BE2C (cell line): ENCODE results near the gene OSBPL2.

ENCODE experiments used
- DNase-seq: peaks from one replicate; pipeline ENCODE4 v3.0.0-alpha.2; 2020
- H3K27me3 ChIP-seq: fragments of 250-450 bp; sonication (Bioruptor Pico); 2 replicates; pipeline ENCODE4 v1.5.1; 2020; ENCODE audit warnings: mild to moderate bottlenecking
- H3K36me3 ChIP-seq: fragments of 250-450 bp; sonication (Bioruptor Pico); 2 replicates; pipeline ENCODE4 v1.5.1; 2020; ENCODE audit warnings: mild to moderate bottlenecking
- H3K4me1 ChIP-seq: fragments of 250-450 bp; sonication (Bioruptor Pico); 2 replicates; pipeline ENCODE4 v1.5.1; 2020
- H3K4me3 ChIP-seq: 2 replicates; pipeline ENCODE4 v1.5.1; 2011; ENCODE audit warnings: low read depth, low read length
- H3K9me3 ChIP-seq: fragments of 250-450 bp; sonication (Bioruptor Pico); 2 replicates; pipeline ENCODE4 v1.5.1; 2020
- TF ChIP-seq, protein P1 (sequence below): IDR thresholded peaks from 2 replicates; pipeline ENCODE4 v1.5.1; 2012; ENCODE audit warnings: mild to moderate bottlenecking, low read depth, low read length

The OSBPL2 gene

DNA sequence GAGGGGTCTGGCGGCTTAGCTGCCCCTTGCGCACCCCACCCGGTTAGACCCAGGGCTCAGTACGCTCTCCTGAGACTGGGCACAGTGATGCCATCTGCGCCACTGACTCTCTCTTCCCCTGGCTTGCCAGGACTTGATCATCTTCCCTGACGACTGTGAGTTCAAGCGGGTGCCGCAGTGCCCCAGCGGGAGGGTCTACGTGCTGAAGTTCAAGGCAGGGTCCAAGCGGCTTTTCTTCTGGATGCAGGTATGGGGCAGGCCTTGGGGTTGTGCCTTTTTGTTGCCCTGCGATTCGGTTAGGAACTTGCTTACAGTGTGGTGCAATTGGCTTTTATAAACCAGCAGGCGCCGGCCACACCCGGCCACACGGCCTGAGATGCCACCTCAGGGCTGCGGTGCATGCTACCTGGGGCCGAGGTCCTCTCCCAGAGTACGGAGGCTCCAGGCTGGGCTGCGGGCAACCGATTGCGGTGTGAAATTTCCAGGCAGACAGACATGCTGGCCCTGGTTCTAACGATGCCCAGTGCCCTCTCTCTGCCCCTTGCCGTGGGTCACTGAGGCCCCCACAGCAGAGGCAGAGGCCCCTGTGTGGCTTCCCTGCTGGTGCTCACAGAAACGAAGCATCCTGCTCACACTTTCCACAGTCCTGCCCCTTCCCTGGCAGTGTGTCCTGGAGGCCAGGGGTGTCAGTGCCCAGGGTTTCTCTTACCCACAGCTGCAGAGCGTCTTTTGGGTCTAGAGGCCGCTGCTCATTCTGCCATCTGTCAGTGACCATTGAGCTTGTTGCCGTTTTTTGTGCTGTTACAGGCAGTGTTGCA lies 66.2 kb downstream of the OSBPL2 start:
- H3K4me1 ChIP-seq: no peaks in the 10 kb centered on the region
- peaks cover 58% of the 10 kb centered on the region for H3K36me3 ChIP-seq

DNA sequence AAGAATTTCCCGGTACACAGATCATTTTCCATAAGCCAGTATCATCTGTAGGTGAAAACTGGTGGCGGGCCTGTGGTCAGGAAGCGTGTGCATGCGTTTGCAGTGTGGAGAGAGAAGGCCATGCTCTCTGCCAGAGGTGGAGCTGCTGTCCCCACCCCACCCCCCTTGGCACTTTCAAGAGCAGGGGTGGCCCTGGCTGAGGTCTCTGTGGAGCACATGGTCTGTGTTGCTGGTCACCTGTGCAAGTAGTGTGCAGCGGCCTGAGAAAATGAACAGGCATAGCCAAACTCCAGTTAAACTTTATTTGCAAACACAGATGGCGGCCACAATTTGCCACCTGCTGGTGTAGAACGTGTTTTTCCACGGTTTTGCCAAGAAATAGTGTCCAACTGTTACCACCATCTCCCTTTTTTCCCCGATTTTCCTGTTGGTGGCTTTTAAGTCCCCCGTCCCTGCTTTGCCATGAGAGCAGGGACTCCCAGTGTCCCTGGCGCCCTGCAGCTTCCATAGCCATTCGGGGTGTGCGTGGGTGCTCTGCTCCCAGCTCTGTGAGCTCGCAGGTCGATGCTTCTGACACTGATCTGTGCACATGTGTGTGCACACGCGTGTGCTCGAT lies 66.9 kb downstream of the OSBPL2 start:
- Histone ChIP-seq H3K4me3 (peak overlapping the region; percentile 93), H3K27me3 (no peaks in the 10 kb centered on the region), H3K4me1 (no peaks in the 10 kb centered on the region), H3K36me3 (peaks cover 58% of the 10 kb centered on the region), H3K9me3 (no peaks in the 10 kb centered on the region)
- TF ChIP-seq, protein P1, sequence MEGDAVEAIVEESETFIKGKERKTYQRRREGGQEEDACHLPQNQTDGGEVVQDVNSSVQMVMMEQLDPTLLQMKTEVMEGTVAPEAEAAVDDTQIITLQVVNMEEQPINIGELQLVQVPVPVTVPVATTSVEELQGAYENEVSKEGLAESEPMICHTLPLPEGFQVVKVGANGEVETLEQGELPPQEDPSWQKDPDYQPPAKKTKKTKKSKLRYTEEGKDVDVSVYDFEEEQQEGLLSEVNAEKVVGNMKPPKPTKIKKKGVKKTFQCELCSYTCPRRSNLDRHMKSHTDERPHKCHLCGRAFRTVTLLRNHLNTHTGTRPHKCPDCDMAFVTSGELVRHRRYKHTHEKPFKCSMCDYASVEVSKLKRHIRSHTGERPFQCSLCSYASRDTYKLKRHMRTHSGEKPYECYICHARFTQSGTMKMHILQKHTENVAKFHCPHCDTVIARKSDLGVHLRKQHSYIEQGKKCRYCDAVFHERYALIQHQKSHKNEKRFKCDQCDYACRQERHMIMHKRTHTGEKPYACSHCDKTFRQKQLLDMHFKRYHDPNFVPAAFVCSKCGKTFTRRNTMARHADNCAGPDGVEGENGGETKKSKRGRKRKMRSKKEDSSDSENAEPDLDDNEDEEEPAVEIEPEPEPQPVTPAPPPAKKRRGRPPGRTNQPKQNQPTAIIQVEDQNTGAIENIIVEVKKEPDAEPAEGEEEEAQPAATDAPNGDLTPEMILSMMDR: no peak
- DNase-seq: no peak

More for the DNA sequence above, 66.2 kb downstream of the OSBPL2 start:
- Histone ChIP-seq H3K4me3 (peak overlapping the region; percentile 93), H3K9me3 (no peaks in the 10 kb centered on the region), H3K27me3 (no peaks in the 10 kb centered on the region)
- TF ChIP-seq, protein P1: no peak
- no peak for DNase-seq

GRCh38 chr20:62305765-62306413 lies 67.6 kb downstream of the OSBPL2 start:
- H3K36me3 ChIP-seq: peaks cover 58% of the 10 kb centered on the region
- no peak for DNase-seq
- no peak overlapping the region for H3K4me3 ChIP-seq
- H3K27me3 ChIP-seq: no peaks in the 10 kb centered on the region
- TF ChIP-seq, protein P1: no peak
- H3K4me1 ChIP-seq: no peaks in the 10 kb centered on the region
- H3K9me3 ChIP-seq: no peaks in the 10 kb centered on the region

DNA sequence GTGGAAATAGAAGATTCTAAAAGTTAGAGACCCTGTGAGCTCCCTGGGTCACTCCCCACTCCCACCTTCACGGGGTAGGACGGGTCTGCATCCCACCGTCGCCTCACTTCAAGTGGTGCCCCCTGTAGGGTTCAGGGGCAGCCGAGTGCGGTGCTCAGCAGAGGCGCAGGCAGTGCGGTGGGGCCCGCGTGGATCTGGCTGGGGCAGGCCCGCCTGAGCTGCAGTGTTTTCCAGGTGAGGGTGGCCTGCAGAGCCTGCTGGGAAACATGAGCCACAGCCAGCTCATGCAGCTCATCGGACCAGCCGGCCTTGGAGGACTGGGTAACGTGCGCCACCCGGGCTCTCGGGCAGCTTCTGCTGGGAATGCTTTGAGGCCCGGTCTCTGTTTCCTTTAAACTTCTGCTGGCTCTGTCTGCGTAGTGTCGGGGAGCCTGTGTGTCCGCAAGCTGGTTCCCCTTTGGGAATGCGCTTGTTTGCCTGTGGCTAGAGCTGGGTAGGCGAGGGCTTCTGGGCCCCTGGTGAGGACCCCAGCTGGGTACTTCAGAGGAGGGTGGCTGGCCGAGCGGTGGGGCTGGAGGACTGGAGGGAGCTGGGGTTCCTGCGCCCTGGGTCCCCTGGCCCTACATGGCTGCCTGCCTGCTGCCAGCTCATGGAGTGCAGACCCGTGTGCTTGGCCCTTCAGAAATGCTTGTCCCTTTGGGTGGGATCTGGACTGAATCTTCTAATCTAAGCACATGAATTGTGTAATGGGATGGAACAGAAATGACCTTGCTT lies 68.3 kb downstream of the OSBPL2 start:
- Histone ChIP-seq H3K27me3 (no peaks in the 10 kb centered on the region), H3K4me1 (no peaks in the 10 kb centered on the region), H3K4me3 (no peak overlapping the region), H3K9me3 (no peaks in the 10 kb centered on the region), H3K36me3 (peaks cover 58% of the 10 kb centered on the region)
- TF ChIP-seq, protein P1: no peak
- DNase-seq: no peak

DNA sequence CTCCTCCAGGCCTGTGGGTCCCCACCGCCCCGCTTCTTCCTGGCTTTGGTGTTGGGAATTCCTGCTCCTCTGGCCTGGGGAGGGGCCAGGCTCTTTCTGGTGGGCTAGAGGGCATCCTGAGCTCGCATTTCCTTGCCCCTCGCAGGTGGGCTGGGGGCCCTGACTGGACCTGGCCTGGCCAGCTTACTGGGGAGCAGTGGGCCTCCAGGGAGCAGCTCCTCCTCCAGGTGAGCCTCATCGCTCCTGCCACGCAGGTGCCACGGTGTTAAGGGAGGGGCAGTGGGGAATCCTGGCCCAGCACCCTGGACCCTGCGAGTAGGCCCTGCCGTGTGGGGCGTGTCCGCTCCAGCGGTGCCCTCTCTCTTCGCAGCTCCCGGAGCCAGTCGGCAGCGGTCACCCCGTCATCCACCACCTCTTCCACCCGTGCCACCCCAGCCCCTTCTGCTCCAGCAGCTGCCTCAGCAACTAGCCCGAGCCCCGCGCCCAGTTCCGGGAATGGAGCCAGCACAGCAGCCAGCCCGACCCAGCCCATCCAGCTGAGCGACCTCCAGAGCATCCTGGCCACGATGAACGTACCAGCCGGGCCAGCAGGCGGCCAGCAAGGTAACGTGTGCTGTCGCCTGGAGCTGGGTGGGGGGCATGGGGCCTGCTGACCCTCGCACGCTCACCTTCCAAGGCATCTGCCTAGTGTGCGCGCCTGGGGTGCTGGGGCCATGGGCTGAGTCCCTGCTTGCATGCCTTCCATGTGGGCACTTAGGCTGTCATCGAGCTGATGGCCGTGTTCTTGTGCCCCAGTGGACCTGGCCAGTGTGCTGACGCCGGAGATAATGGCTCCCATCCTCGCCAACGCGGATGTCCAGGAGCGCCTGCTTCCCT lies 69.1 kb downstream of the OSBPL2 start:
- no peaks in the 10 kb centered on the region for H3K9me3 ChIP-seq
- no peaks in the 10 kb centered on the region for H3K4me1 ChIP-seq
- H3K36me3 ChIP-seq: peaks cover 58% of the 10 kb centered on the region
- H3K27me3 ChIP-seq: no peaks in the 10 kb centered on the region
- TF ChIP-seq, protein P1: no peak
- no peak for DNase-seq
- no peak overlapping the region for H3K4me3 ChIP-seq
